CD4-positive, alpha-beta memory T cell (primary cell): ENCODE results near the gene ADGRA3. TPM values are rescaled to one million over a fixed set of nuclear protein-coding genes. Genes with fewer than 3 reads are reported as not detected.

Experiments used
- CTCF ChIA-PET: fragments of 350-600 bp; sonication (Branson Sonifier 250); formaldehyde crosslinking; loops from one replicate; lab custom pipeline; 2021; ENCODE audit warnings: inconsistent platforms; ENCODE audit not compliant: partially characterized antibody; lab: Charles Lee
- POLR2A ChIA-PET: fragments of 350-600 bp; sonication (Branson Sonifier 250); formaldehyde crosslinking; loops from one replicate; lab custom pipeline; 2021; ENCODE audit not compliant: partially characterized antibody; lab: Charles Lee
- DNase-seq, 5 donors: peaks; one replicate each; pipeline versions ENCODE4 v3.0.0 to v3.0.0-alpha.2; 2020 to 2022; ENCODE audit warnings: mixed read lengths in 1 of 5
- H3K27ac ChIP-seq: one replicate; pipeline ENCODE4 v1.7.0; 2013; ENCODE audit warnings: low read depth, low read length
- H3K27me3 ChIP-seq: 2 replicates; pipeline ENCODE4 v1.7.0; 2013; ENCODE audit warnings: mild to moderate bottlenecking, low read length, moderate library complexity; ENCODE audit not compliant: insufficient read depth
- H3K36me3 ChIP-seq: 2 replicates; pipeline ENCODE4 v1.7.0; 2013; ENCODE audit warnings: mild to moderate bottlenecking, low read length, moderate library complexity; ENCODE audit not compliant: insufficient read depth
- H3K4me1 ChIP-seq: 2 replicates; pipeline ENCODE4 v1.7.0; 2013; ENCODE audit warnings: mild to moderate bottlenecking, low read length, moderate library complexity; ENCODE audit not compliant: insufficient read depth
- H3K4me3 ChIP-seq, 2 donors: one replicate each; pipeline ENCODE4 v1.7.0; 2013; ENCODE audit warnings: low read length in 2 of 2, mild to moderate bottlenecking in 1 of 2
- H3K9me3 ChIP-seq, 2 donors: one replicate each; pipeline ENCODE4 v1.7.0; 2013; ENCODE audit warnings: low read length in 2 of 2, control low read depth in 1 of 2; ENCODE audit not compliant: control insufficient read depth in 1 of 2
- H3K27ac Mint-ChIP-seq, 7 donors: one replicate each; pipeline ENCODE4 v1.8.0; 2020 to 2021; ENCODE audit warnings: mixed read lengths in 7 of 7, mild to moderate bottlenecking in 6 of 7, inconsistent platforms in 3 of 7, moderate library complexity in 3 of 7
- H3K27me3 Mint-ChIP-seq, 2 donors: one replicate each; pipeline ENCODE4 v1.8.0; 2020 to 2021; ENCODE audit warnings: mixed read lengths in 2 of 2
- H3K36me3 Mint-ChIP-seq, 2 donors: one replicate each; pipeline ENCODE4 v1.8.0; 2020 to 2021; ENCODE audit warnings: mixed read lengths in 2 of 2, inconsistent platforms in 1 of 2, mild to moderate bottlenecking in 1 of 2
- H3K4me1 Mint-ChIP-seq, 4 donors: one replicate each; pipeline ENCODE4 v1.8.0; 2020 to 2021; ENCODE audit warnings: mixed read lengths in 4 of 4, mild to moderate bottlenecking in 1 of 4
- H3K4me3 Mint-ChIP-seq, 8 donors: one replicate each; pipeline ENCODE4 v1.8.0; 2020 to 2021; ENCODE audit warnings: mixed read lengths in 8 of 8, mild to moderate bottlenecking in 7 of 8, moderate library complexity in 6 of 8, inconsistent platforms in 3 of 8
- H3K9me3 Mint-ChIP-seq, 8 donors: one replicate each; pipeline ENCODE4 v1.8.0; 2020 to 2021; ENCODE audit warnings: mixed read lengths in 8 of 8, mild to moderate bottlenecking in 5 of 8, inconsistent platforms in 3 of 8, moderate library complexity in 1 of 8
- intact Hi-C: fragments of 100-400 bp; cut with micrococcal nuclease; formaldehyde crosslinking; loops from one replicate; pipeline ENCODE4 v1.15.1; 2023
- polyA plus RNA-seq, 2 donors: library from polyadenylated mRNA; unstranded; fragments of 300-500 nt; fragmentation: Illumina TruSeq; gene quantifications; one replicate each; pipeline ENCODE4 v1.2.3, GENCODE V29; 2021
- total RNA-seq, 2 experiments: library from RNA; stranded (reverse); gene quantifications; one replicate each; pipeline ENCODE4 v1.2.3, GENCODE V29; 2021

ADGRA3 gene
- total and polyA plus RNA-seq, 4 experiments from 2014 or later = 0.09 to 0.30 (median 0.20) TPM; not detected in 1

DNA sequence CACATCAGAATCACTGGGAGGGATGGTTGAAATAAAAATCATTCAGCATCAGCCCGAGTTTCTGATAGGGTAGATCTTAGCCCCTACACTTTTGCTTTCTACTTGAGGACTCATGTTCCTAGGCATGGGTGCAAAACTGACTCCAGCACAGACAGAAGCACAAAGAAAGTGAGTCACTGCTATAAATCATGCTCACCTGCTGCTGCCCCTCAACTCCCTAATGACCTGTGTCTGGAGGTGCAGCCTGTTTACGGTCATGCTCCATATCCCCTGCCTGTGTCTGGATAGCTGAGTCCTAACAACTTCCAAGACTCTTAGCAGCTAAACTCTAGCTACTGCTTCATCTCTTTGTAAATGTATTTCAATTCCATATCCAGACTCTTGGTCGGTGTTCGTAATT, 57.8 kb downstream of the ADGRA3 start:
- intact Hi-C loops = no loop called here
- POLR2A ChIA-PET = no interaction called here
- Histone ChIP-seq H3K4me1 (no peaks in the 10 kb centered on the region), H3K9me3 (no peaks in the 10 kb centered on the region), H3K36me3 (no peaks in the 10 kb centered on the region), H3K4me3 (no peak overlapping the region), H3K27ac (no peak overlapping the region), H3K27me3 (no peaks in the 10 kb centered on the region)
- Mint-ChIP-seq H3K4me1 (no peaks in the 10 kb centered on the region), H3K36me3 (no peaks in the 10 kb centered on the region), H3K27me3 (peaks cover 0 to 2% of the 10 kb centered on the region in 2 donors), H3K4me3 (no peak overlapping the region), H3K9me3 (peaks cover 0 to 3% (median 0%) of the 10 kb centered on the region in 8 donors), H3K27ac (no peak overlapping the region)
- CTCF ChIA-PET = no interaction called here
- no peak for DNase-seq

DNA sequence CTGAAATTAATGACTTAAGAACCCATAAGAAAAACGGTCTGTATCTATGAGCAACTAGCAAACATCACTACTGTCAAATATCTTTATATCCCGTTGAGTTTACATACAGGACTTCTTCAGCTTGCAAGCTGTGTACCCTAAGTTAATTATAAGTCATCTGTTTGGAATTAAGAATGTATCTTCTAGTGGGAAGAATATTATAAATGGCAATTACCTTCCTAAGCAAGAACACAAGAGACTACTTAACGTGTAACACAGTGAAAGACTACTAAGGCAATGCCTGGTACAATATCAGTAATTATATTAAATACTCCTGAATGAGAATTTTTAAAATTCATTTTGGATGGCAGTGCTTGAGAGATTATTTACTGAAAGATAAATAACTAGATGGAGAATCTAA, 58.5 kb downstream of the ADGRA3 start:
- intact Hi-C loops = no loop called here
- no peaks in the 10 kb centered on the region for H3K36me3 ChIP-seq
- H3K9me3 ChIP-seq = no peaks in the 10 kb centered on the region
- Mint-ChIP-seq H3K27me3 (peaks cover 0 to 2% of the 10 kb centered on the region in 2 donors), H3K36me3 (no peaks in the 10 kb centered on the region), H3K4me3 (no peak overlapping the region), H3K9me3 (no peaks in the 10 kb centered on the region), H3K4me1 (no peaks in the 10 kb centered on the region), H3K27ac (no peak overlapping the region)
- H3K27ac ChIP-seq = no peak overlapping the region
- ChIA-PET POLR2A (no interaction called here), CTCF (no interaction called here)
- no peak overlapping the region for H3K4me3 ChIP-seq
- no peaks in the 10 kb centered on the region for H3K4me1 ChIP-seq
- no peaks in the 10 kb centered on the region for H3K27me3 ChIP-seq
- no peak for DNase-seq

DNA sequence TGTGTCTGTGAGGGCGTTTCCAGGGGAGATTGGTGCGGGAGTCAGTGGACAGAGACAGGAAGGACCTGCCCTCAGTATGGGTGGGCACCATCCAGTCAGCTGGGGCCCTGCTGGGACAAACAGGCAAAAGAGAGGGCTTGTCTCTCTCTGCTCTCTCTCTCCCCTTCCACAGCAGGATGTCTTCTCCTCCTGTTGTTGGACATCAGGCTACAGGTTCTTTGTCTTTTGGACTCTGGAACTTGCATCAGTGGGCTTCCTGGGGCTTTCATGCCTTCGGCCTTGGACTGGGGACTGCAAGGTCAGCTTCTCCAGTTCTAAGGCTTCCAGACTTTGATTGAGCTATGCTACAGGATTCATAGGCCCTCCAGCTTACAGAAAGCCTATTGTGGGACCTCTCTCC, 59.6 kb downstream of the ADGRA3 start:
- no peaks in the 10 kb centered on the region for H3K9me3 ChIP-seq
- DNase-seq = no peak
- Mint-ChIP-seq H3K9me3 (no peaks in the 10 kb centered on the region), H3K27me3 (peaks cover 0 to 2% of the 10 kb centered on the region in 2 donors), H3K4me3 (no peak overlapping the region), H3K36me3 (no peaks in the 10 kb centered on the region), H3K4me1 (no peaks in the 10 kb centered on the region), H3K27ac (no peak overlapping the region)
- H3K4me3 ChIP-seq = no peak overlapping the region
- intact Hi-C loops = no loop called here
- POLR2A ChIA-PET = no interaction called here
- no peaks in the 10 kb centered on the region for H3K36me3 ChIP-seq
- H3K27me3 ChIP-seq = no peaks in the 10 kb centered on the region
- CTCF ChIA-PET = no interaction called here
- no peak overlapping the region for H3K27ac ChIP-seq
- no peaks in the 10 kb centered on the region for H3K4me1 ChIP-seq

DNA sequence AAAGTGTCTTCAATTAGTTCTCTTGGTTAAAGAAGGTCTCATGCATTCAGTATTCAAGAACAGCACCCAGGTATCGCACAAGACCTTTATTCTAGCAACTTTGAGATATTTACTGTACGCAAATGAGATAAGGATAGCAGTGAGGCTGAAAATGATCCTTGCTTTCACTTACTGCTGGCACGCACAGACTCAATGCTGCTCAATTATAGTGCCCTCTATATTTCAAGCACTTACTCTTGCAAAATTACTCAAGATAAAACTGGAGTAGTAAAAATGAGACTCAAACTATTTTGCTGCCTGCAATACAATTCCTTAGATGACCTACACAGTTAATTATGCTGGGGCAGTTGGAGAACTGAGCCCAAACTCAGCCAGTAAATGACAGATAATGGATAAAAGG, 60.9 kb downstream of the ADGRA3 start:
- no peaks in the 10 kb centered on the region for H3K36me3 Mint-ChIP-seq
- no peak for DNase-seq
- Histone ChIP-seq H3K4me3 (no peak overlapping the region), H3K27ac (no peak overlapping the region), H3K27me3 (no peaks in the 10 kb centered on the region), H3K36me3 (no peaks in the 10 kb centered on the region), H3K4me1 (no peaks in the 10 kb centered on the region), H3K9me3 (no peaks in the 10 kb centered on the region)
- no peak overlapping the region for H3K4me3 Mint-ChIP-seq
- peaks cover 0 to 2% of the 10 kb centered on the region in 2 donors for H3K27me3 Mint-ChIP-seq
- H3K27ac Mint-ChIP-seq = no peak overlapping the region
- no peaks in the 10 kb centered on the region for H3K4me1 Mint-ChIP-seq
- POLR2A ChIA-PET = no interaction called here
- CTCF ChIA-PET = no interaction called here
- intact Hi-C loops = no loop called here
- no peaks in the 10 kb centered on the region for H3K9me3 Mint-ChIP-seq

DNA sequence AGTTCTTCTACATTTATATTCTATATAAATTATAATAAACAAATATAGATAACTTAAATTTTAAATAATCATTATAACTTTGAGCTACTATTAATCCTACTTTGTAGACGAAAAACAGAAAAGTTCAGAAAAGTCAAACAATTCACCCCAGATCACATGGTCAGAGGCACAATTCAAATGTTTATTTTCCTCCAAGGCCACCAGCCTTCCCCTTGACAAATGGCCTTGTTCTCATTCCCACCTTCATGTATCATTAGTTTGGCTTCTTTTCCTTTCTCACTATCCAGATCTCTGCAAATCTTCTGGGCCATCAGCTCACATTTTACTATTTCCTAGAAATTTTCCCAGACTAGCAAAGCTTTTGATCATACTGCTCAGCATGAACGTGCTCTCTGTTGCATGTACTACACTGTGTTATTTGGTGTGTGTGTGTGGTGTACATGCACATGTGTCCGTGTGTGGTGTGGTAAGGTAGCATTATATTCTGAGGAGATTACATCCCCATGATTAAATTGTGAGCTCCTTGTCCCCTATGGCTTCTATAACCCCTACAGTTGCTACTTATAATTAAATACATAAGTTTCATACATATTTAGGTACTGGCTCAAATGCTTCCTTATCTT, 61.5 kb downstream of the ADGRA3 start:
- ChIA-PET POLR2A (no interaction called here), CTCF (interaction anchor here (0.7 kb wide), 1 partner anchor 240 kb away, joined by 3 read pairs; no protein-coding TSS in a partner anchor)
- peak overlapping the region in 1 of 7 donors; percentile 4 for H3K27ac Mint-ChIP-seq
- H3K4me1 Mint-ChIP-seq = no peaks in the 10 kb centered on the region
- H3K4me3 Mint-ChIP-seq = no peak overlapping the region
- H3K9me3 Mint-ChIP-seq = no peaks in the 10 kb centered on the region
- no peaks in the 10 kb centered on the region for H3K36me3 ChIP-seq
- DNase-seq = no peak
- no peaks in the 10 kb centered on the region for H3K27me3 ChIP-seq
- H3K4me1 ChIP-seq = no peaks in the 10 kb centered on the region
- no peak overlapping the region for H3K4me3 ChIP-seq
- intact Hi-C loops = no loop called here
- H3K27me3 Mint-ChIP-seq = no peaks in the 10 kb centered on the region
- H3K9me3 ChIP-seq = no peaks in the 10 kb centered on the region
- no peaks in the 10 kb centered on the region for H3K36me3 Mint-ChIP-seq
- H3K27ac ChIP-seq = no peak overlapping the region

DNA sequence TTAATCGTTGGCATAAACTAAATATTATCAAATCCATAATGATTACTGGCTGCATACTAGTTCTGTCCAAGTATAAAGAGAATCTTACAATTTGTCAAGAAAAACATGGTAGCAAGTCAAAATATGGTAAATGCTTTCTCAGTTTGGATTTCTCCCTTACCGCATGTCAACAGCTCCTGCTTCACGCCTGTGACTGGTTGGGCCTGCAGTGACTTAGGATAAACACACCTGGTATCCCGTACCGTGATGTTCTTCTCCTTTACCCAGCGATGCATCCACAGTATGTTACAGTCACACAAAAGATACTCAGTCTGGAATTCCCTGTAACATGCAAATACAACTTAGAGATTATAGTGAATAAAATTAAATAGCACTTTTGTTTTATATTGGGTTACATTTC, 71.1 kb downstream of the ADGRA3 start:
- Mint-ChIP-seq H3K4me1 (peaks cover 0 to 9% (median 1%) of the 10 kb centered on the region in 4 donors), H3K27me3 (no peaks in the 10 kb centered on the region), H3K36me3 (no peaks in the 10 kb centered on the region), H3K27ac (no peak overlapping the region), H3K9me3 (peaks cover 0 to 7% (median 0%) of the 10 kb centered on the region in 8 donors), H3K4me3 (peak overlapping the region in 1 of 8 donors; percentile 33)
- no peaks in the 10 kb centered on the region for H3K27me3 ChIP-seq
- H3K4me3 ChIP-seq = no peak overlapping the region
- ChIA-PET CTCF (interaction anchor here (1.1 kb wide), 1 partner anchor 8 kb away, joined by 4 read pairs; no protein-coding TSS in a partner anchor), POLR2A (no interaction called here)
- no peak overlapping the region for H3K27ac ChIP-seq
- DNase-seq = no peak
- H3K9me3 ChIP-seq = no peaks in the 10 kb centered on the region
- H3K36me3 ChIP-seq = no peaks in the 10 kb centered on the region
- intact Hi-C loops = no loop called here
- H3K4me1 ChIP-seq = no peaks in the 10 kb centered on the region

DNA sequence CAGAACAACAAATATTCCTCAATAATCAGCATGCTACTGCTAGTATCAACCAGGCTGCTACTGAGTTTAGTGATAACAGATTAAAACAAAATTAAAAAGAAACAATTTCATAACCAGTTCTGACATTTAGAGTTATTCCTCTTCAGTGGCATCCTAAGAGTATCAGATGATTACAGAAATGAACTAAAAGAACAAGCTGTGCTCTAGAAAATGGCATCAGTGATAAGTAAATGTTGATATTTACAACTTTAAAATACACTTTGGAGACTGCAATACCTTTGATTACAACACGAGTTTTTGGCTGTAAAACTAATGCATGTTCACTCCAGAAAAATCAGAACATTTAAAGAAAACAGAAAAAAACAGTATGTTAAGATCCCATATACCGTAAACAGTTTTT, 72.9 kb downstream of the ADGRA3 start:
- no peak overlapping the region for H3K27ac ChIP-seq
- POLR2A ChIA-PET = no interaction called here
- Mint-ChIP-seq H3K4me3 (no peak overlapping the region), H3K27ac (no peak overlapping the region), H3K36me3 (no peaks in the 10 kb centered on the region), H3K9me3 (peaks cover 0 to 5% (median 0%) of the 10 kb centered on the region in 8 donors), H3K27me3 (no peaks in the 10 kb centered on the region), H3K4me1 (peaks cover 0 to 9% (median 1%) of the 10 kb centered on the region in 4 donors)
- H3K4me1 ChIP-seq = no peaks in the 10 kb centered on the region
- no peaks in the 10 kb centered on the region for H3K27me3 ChIP-seq
- CTCF ChIA-PET = no interaction called here
- intact Hi-C loops = no loop called here
- no peaks in the 10 kb centered on the region for H3K36me3 ChIP-seq
- H3K4me3 ChIP-seq = no peak overlapping the region
- DNase-seq = no peak
- H3K9me3 ChIP-seq = no peaks in the 10 kb centered on the region
